NCI-H526 treated with DMSO at 0.1 percent for 48 hours (cell line): ENCODE data around the gene FAM227B.
"Not testable (repeated sequence)": the region's sequence is repeated elsewhere in the genome, so short reads cannot be mapped to it uniquely, and the experiment has no call there.

Experiments
- DNase-seq: peaks from one replicate; lab custom pipeline; 2025; lab: John Stamatoyannopoulos, UW

The FAM227B gene

DNA sequence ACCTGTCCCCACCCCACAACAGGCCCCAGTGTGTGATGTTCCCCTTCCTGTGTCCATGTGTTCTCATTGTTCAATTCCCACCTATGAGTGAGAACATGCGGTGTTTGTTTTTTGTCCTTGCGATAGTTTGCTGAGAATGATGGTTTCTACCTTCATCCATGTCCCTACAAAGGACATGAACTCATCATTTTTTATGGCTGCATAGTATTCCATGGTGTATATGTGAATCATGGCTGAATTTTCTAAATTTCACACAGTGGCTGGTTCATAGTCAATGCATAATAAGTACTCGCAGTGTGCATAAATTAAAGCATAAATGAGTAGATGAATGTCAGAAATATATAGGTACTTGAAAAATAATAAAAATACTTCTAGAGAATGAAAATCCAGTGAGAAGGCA lies 8.4 kb downstream of the FAM227B start:
- not testable (repeated sequence) for DNase-seq

DNA sequence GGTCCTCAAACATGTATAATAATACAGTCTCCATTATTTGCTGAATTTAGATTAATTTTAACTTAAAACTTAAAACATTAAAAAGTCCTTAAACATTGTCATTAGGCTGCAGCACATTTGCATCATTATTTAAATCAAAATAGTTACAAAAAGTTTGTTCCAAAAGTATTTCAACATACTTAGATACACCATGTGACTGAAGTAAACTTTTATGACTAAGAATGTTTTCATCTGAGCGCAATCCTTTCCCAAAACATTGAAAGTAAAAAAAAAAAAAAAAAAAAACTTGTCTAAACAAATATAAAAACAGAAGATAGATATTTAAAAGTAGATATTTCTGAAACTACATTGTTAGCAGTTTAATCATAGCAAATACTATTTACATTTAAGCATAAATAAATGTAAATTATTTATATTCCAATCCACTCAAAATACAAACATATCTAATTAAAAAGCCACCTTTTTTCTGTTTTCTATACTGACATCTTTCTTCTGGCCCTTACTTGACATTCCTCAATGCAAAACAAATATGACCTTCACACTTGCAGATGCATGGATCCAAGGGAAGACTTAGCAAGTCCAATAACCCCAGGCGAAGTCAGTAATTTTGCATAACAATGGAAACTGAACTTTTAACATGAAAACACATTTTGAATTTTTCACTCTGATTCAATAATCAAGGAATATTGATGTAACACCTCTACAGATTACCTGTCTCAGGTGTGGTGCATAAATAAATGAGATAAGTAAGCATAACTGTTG lies 10.3 kb downstream of the FAM227B start:
- DNase-seq, result no peak

DNA sequence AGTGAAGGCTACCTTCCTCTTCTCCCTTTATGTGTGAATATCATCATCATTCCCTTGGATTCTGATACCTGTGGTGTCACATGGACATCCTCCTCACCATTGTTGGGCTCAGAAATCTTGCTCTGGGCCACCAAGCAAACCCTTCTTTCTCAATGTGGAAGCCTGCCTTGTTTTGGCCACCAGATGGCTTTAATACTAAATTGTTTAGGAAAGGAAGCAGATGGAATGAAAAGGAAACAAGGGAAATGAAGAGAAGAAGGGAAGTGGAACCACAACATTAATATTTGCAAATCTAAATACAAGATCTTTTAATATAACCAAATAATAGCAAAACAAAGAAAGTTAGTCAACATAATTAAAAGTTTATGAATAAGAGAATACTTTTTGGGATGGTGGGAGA lies 14.0 kb downstream of the FAM227B start:
- no peak for DNase-seq

DNA sequence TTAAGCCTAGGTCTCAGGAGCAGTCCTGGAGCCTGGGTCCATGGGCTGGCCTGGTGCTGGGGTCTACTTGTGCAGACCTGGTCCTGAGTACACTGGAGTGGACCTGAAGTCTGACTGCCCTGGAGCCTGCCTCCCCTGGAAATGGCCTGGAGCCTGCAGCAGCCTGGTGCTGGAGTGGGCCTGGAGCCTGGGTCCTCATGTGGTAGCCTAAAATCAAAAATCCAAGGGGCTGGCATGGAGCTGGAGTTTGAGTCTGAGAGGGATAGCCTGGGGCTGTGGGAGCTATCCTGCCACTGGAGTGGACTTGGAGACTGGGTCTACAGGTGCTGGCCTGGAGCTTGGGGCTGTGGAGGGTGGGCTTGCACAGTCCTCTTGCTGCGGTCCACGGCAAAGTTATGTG lies 15.0 kb downstream of the FAM227B start:
- no peak for DNase-seq

DNA sequence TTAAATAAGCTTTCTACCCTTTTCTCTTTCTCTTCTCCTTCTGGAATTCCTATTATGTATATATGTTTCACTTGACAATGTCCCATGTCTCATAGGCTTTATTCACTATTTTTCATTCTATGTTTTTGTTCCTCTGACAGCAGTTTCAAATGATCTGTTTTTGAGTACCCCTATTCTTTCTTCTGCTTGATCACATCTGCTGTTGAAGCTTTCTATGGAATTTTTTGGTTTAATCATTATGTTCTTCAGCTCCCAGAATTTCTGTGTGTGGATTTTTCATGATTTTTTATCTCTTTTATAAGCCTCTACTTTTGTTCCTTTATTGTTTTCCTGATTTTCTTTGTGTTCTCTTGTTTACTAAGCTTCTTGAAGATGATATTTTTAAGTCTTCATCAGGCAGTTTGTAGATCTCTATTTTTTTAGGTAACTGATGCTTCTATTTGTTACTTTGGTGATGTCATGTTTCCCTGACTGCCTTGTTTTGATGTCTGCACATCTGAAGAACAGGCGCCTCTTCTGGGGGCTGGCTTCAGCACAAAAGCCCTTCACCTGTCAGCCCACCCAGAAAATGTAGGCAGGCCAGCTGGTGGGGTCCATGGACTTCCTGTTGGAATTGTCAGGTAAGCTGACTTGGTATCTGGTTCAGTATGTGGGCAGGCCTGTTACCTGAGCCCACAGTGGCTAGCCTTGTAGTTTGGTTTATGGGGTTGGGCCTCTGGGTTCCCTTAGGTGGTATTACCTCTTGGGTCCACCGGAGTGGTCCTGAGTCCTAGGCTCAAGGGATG lies 15.8 kb downstream of the FAM227B start:
- no peak for DNase-seq

DNA sequence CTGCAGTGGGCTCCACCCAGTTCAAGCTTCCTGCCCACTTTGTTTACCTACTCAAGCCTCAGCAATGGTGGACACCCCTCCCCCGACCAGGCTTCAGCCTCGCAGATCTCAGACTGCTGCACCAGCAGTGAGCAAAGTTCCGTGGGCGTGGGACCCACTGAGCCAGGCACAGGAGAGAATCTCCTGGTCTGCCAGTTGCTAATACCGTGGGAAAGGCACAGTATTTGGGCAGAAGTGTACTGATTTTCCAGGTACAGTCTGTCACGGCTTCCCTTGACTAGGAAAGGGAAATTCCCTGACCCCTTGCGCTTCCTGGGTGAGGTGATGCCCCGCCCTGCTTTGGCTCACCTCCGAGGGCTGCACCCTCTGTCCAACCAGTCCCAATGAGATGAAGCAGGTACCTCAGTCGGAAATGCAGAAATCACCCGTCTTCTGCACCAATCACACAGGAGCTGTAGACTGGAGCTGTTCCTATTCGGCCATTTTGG lies 27.7 kb downstream of the FAM227B start:
- not testable (repeated sequence) for DNase-seq

- DNase-seq, result no peak
These were observed 31.6 kb downstream of the FAM227B start for GRCh38 chr15:49589030-49589429.

- DNase-seq, result no peak
These were observed 47.2 kb downstream of the FAM227B start for GRCh38 chr15:49573421-49573820.

DNA sequence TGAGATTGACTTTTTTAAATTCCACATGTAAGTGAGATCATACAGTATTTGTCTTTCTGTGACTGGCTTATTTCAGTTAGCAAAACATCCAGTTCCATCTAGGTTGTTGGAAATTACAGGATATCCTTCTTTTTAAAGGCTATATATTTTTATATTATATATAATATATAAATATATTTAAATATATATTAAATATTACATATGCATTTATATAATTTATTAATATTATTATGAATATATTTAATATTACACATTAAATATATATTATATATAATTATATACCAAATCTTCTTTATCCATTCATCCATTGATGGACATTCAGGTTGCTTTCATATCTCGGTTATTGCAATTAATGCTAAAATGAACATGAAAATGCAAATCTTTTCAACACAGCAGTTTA lies 49.9 kb downstream of the FAM227B start:
- DNase-seq, result no peak

DNA sequence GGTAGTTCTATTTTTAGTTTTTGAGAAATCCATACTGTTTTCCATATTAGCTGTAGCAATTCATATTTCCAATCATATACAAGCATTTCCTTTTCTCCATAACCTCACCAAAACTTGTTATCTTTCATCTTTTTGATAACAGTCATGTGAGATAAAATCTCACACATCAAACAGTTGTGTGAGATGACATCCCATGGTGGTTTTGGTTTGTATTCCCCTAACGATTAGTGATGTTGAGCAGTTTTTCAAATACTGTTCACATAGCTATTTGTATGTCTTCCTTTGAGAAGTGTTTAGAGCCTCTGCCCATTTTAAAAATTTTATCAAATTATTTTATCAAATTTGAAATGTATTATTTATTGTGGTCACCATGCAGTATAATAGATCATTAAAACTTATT lies 50.4 kb downstream of the FAM227B start:
- no peak for DNase-seq

DNA sequence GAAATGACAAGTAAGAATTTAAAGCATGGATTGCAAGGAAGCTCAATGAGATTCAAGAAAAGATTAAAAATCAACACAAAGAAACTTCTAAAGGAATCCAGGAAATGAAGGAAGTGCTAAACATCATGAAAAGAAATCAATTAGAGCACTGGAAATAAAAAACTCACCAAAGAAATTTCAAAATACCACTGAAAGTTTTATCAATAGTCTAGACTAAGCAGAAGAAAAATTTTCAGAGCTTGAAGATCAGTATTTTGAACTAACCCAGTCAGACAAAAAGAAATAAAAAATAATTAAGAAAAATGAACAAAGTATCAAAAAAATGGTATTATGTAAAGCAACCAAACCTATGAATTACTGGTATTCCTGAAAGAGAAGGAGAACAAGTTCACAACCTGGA lies 60.6 kb downstream of the FAM227B start:
- DNase-seq, result no peak

DNA sequence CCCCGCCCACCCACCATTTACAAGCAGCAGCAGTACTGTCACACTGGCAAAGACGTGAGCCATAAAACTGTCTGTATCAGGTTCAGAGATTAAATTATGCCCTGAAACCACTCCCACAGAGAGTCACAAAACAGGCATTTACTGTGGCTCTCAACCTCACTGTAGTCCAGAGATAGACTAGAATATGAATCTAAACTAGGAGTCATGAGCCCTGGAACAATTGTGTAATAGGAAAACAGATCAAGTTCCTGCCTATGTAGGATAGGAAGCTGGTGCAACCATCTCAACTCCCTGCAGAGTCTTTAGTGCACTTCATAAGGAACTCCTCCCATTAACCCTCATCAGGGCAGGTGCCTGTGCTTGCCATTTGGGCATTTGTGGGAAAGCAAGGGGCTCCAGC lies 61.7 kb downstream of the FAM227B start:
- no peak for DNase-seq

DNA sequence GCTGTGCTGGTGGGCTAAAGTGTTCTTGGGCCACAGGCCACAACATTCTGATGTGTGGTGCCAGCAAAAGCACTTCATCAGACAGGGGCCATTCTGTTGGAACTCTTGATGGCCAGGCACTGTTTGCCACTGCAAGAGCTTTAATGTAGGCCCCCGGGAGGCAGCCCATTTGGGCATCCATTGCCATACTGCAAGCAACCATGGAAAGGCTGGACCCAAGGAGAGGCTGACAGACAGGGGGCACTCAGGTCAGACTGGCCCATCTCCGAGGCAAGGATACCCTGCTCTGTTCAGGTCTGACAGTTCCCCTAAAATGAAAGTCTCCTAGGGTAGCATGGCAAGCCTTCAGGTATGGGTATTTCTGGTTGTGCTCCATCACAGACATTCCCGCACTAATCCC lies 64.2 kb downstream of the FAM227B start:
- no peak for DNase-seq

- DNase-seq, result not testable (repeated sequence)
These were observed 70.3 kb downstream of the FAM227B start for GRCh38 chr15:49550342-49550741.

DNA sequence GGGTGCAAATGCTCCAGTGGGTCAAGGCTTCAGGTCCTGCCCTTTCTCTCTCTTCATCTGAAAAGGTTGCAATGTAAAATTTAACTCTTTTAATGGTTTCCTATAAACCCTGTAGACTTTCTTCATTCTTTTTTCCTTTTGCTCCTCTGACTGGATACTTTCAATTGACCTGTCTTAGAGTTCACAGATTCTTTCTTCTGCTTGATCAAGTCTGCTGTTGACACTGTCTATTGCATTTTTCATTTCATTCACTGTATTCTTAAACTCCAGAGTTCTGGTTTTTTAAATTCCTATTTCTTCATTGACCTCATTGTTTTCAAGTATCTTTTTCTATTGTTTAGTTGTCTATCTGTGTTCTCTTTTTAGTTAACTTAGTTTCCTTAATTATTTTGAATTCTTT lies 82.1 kb downstream of the FAM227B start:
- DNase-seq, result no peak

DNA sequence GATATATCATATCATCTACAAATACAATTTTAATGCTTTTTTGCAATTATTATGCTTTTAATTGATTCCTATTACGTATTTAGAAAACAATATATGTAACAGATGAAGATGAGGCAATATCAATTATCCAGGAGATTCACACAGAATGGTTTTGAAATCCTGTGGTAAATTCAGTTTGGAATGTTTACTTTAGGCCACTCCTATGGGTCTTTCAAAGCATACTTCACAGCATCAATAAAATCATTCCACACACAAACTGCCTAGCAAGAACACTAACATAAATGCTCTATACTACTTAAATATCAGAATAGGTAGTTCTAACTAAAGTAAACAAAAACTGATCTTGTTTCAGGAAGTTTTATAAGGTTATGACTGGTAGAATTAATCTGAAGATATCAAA lies 90.5 kb downstream of the FAM227B start:
- no peak for DNase-seq

DNA sequence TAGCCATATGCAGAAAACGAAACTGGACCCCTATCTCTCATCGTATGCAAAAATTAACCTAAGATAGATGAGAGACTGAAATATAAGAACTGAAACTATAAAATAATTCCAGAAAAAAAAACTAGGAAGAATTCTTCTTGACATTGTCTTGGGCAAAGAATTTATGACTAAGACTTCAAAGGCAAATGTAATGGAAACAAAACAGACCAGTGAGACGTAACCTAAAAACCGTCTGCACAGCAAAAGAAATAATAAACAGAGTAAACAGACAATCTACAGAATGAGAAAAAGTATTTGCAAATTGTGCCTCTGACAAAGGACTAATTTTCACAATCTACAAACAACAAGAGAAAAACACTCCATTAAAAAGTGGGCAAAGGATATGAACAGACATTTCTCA lies 92.3 kb downstream of the FAM227B start:
- no peak for DNase-seq

DNA sequence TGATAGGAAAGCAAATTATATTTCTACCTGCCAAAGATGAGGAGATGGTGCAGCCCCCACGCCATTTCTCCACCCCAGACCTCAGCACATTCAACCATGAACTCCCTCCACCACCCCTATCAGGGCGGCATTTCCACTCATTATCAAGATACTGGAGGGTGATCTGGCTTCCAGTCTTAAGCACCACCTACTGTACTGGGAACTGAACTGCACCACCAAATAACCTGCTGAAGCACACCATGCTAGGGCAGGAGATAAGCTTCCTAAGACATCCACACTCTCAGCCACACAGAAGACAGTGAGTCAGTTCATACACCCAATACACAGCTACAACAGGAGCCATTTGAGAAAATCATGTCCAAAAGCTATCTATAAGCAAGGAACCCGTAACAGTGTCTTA lies 98.8 kb downstream of the FAM227B start:
- no peak for DNase-seq

- DNase-seq, result not testable (repeated sequence)
These were observed 107.9 kb downstream of the FAM227B start for GRCh38 chr15:49512739-49513138.

DNA sequence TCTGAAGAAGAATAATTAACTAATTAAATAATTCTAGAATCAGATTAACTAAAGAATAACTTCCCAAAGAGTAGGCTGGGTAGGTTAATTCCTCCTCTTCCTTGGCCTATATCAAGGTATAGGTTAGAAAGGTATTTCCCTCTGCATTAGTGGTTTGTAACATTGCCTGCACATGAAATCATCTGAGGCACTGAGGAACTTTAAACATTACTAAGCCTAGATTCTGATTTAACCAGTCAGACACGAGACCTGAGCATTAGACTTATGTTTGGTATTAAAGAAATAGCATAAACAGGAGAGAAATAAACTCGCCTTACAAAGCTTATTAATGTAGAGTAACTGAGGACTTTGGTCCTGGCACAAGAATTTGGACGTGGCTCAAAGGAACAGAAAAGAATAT lies 113.4 kb downstream of the FAM227B start:
- DNase-seq, result no peak

GRCh38 chr15:49506341-49506740 lies 114.3 kb downstream of the FAM227B start:
- DNase-seq, result no peak

DNA sequence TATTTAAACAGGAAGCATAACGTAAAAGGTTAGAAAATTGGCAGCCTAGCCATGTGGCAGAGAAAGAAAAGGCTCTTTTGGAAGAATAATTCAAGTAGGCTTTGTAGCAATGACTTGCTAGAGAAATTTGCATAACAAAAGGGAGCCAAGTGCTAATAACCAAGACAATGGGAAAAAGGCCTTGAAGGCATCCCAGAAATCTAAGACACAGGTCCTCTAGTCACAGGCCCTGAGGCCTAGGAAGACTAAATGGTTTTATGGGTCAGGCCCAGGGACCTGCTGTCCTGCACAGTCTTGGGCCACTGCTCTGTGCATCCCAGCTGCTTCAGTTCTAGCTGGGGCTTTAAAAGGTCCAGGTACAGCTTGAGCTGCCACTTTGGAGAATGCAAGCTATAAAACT lies 119.0 kb downstream of the FAM227B start:
- DNase-seq, result no peak

- DNase-seq, result no peak
These were observed 124.4 kb downstream of the FAM227B start for GRCh38 chr15:49495993-49496753.
